K562 (cell line): ENCODE data around the gene DOLPP1. TPM values are rescaled to one million over a fixed set of nuclear protein-coding genes. Genes with fewer than 3 reads are reported as not detected.
"Not testable (repeated sequence)": the region's sequence is repeated elsewhere in the genome, so short reads cannot be mapped to it uniquely, and the experiment has no call there.

Experiments used
- ARID2 ChIP-seq: fragments of 450-650 bp; IDR thresholded peaks from 2 replicates; pipeline ENCODE4 v1.6.1; 2017; ENCODE audit warnings: antibody characterized with exemption, mild to moderate bottlenecking
- BCOR ChIP-seq: fragments of 450-650 bp; IDR thresholded peaks from 2 replicates; pipeline ENCODE4 v1.6.1; 2016
- BRD9 ChIP-seq: fragments of 450-650 bp; IDR thresholded peaks from 2 replicates; pipeline ENCODE4 v1.6.1; 2018; ENCODE audit warnings: low read depth; ENCODE audit not compliant: partially characterized antibody
- YY1 ChIP-seq, 3 experiments: IDR thresholded peaks; 2 replicates each; pipeline ENCODE4 v1.6.1; 2011; ENCODE audit warnings: low read length in 2 of 3, mild to moderate bottlenecking in 2 of 3, moderate library complexity in 2 of 3, borderline replicate concordance in 1 of 3, control low read depth in 1 of 3, low read depth in 1 of 3; ENCODE audit not compliant: insufficient read depth in 3 of 3, insufficient replicate concordance in 2 of 3, control insufficient read depth in 1 of 3, insufficient read length in 1 of 3; ENCODE audit errors: extremely low read depth in 1 of 3
- ZBTB17 ChIP-seq: fragments of 450-650 bp; formaldehyde crosslinking; IDR thresholded peaks from 2 replicates; pipeline ENCODE4 v1.4.0; 2020; ENCODE audit warnings: mild to moderate bottlenecking
- polyA plus RNA-seq, 8 experiments: library from polyadenylated mRNA; depleted of rRNA in 4 of 8; stranded (reverse) in 5 of 8; unstranded in 3 of 8; fragments of >200 nt; fragmentation: Nextera tagmentation in 2 of 8; fragmentation: Illumina TruSeq in 1 of 8; extraction: Ambion mirVana in 2 of 8; extraction: Trizol in 1 of 8; gene quantifications; 2 replicates each; pipeline versions ENCODE4 v1.2.1 to v1.2.3, GENCODE V29; 2011 to 2014; ENCODE audit warnings: inconsistent platforms in 1 of 8, missing spikeins in 1 of 8
- total RNA-seq, 7 experiments: library from RNA; depleted of rRNA in 6 of 7; stranded (reverse); fragments of >200 nt in 6 of 7; fragmentation: Illumina TruSeq in 2 of 7; extraction: Trizol in 2 of 7; gene quantifications; 2 replicates each; pipeline versions ENCODE4 v1.2.1 to v1.2.3, GENCODE V29; 2011 to 2021; ENCODE audit warnings: low replicate concordance in 1 of 7
- TF ChIP-seq, protein P1 (sequence below): fragments of 450-650 bp; IDR thresholded peaks from 2 replicates; pipeline ENCODE4 v1.6.1; 2016; ENCODE audit warnings: low read depth, mild to moderate bottlenecking, moderate library complexity
- TF ChIP-seq, protein P2 (sequence below): fragments of 450-650 bp; formaldehyde crosslinking; IDR thresholded peaks from 2 replicates; pipeline ENCODE4 v1.4.0; 2020; ENCODE audit warnings: mild to moderate bottlenecking
- TF ChIP-seq, protein P3 (sequence below), 2 experiments: fragments of 250-450 bp in 1 of 2; fragments of 450-650 bp in 1 of 2; sonication (Bioruptor Pico) in 1 of 2; IDR thresholded peaks; 2 replicates each; pipeline versions ENCODE4 v1.6.1 to v1.8.0; 2016 to 2021; ENCODE audit warnings: mild to moderate bottlenecking in 2 of 2, moderate library complexity in 2 of 2, missing compliant biosample characterization in 1 of 2, missing genetic modification characterization in 1 of 2
- TF ChIP-seq, protein P4 (sequence below): fragments of 450-650 bp; IDR thresholded peaks from 2 replicates; pipeline ENCODE4 v1.6.1; 2017; ENCODE audit warnings: antibody characterized with exemption, mild to moderate bottlenecking
- TF ChIP-seq, protein P5 (sequence below): fragments of 450-650 bp; IDR thresholded peaks from 2 replicates; pipeline ENCODE4 v1.6.1; 2016; ENCODE audit warnings: borderline replicate concordance

DOLPP1 gene
- total and polyA plus RNA-seq, 9 of the 15 experiments (the other 6 are each of a cell fraction or from before 2014, with no cell fraction given), result 3.0 to 39.8 (median 30.5) TPM

DNA sequence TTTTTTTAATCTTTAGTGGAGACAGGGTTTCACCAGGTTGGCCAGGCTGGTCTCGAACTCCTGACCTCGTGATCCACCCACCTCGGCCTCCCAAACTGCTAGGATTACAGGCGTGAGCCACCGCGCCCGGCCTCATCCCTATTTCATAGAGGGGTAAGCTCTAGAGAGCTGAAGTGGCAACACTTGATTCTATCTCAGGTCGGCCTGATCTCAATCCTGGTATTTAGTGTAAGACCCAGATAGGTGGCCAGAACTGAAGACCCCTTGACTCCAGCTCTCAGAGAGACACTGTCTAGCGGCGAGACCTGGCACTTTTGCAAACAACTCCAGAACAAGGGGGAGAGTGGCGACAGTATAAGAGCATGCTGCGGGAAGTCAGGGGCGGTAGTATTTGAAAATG, 45.1 kb upstream of the DOLPP1 start (continued):
- TF ChIP-seq, protein P1, sequence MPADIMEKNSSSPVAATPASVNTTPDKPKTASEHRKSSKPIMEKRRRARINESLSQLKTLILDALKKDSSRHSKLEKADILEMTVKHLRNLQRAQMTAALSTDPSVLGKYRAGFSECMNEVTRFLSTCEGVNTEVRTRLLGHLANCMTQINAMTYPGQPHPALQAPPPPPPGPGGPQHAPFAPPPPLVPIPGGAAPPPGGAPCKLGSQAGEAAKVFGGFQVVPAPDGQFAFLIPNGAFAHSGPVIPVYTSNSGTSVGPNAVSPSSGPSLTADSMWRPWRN, result 0 out of 2 replicates have a peak, but pooled peaks have one; percentile 8
- TF ChIP-seq BCOR (peak; percentile 85), BRD9 (peak; percentile 64), ZBTB17 (CRISPR knock-in tag) (0 out of 2 replicates have a peak, but pooled peaks have one; percentile 14), YY1 (IDR thresholded peaks at IDR 0.05; ENCODE audit: borderline replicate concordance in 1 of 3, control insufficient read depth in 1 of 3, extremely low read depth in 1 of 3, insufficient read depth in 3 of 3, insufficient read length in 1 of 3, insufficient replicate concordance in 2 of 3, low read depth in 1 of 3, low read length in 2 of 3) (peak in 1 of 3 experiments; percentile 27), ARID2 (0 out of 2 replicates have a peak, but pooled peaks have one; percentile 20)
- TF ChIP-seq, protein P2, sequence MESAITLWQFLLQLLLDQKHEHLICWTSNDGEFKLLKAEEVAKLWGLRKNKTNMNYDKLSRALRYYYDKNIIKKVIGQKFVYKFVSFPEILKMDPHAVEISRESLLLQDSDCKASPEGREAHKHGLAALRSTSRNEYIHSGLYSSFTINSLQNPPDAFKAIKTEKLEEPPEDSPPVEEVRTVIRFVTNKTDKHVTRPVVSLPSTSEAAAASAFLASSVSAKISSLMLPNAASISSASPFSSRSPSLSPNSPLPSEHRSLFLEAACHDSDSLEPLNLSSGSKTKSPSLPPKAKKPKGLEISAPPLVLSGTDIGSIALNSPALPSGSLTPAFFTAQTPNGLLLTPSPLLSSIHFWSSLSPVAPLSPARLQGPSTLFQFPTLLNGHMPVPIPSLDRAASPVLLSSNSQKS (CRISPR knock-in tag), result 0 out of 2 replicates have a peak, but pooled peaks have one; percentile 30
- TF ChIP-seq, protein P3, sequence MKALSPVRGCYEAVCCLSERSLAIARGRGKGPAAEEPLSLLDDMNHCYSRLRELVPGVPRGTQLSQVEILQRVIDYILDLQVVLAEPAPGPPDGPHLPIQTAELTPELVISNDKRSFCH (CRISPR knock-in tag; IDR thresholded peaks at IDR 0.05), result not testable (repeated sequence)
- TF ChIP-seq, protein P3 (tag; IDR thresholded peaks at IDR 0.05), result peak; percentile 17; the same call in 1 of the 2 replicates
- TF ChIP-seq, protein P4, sequence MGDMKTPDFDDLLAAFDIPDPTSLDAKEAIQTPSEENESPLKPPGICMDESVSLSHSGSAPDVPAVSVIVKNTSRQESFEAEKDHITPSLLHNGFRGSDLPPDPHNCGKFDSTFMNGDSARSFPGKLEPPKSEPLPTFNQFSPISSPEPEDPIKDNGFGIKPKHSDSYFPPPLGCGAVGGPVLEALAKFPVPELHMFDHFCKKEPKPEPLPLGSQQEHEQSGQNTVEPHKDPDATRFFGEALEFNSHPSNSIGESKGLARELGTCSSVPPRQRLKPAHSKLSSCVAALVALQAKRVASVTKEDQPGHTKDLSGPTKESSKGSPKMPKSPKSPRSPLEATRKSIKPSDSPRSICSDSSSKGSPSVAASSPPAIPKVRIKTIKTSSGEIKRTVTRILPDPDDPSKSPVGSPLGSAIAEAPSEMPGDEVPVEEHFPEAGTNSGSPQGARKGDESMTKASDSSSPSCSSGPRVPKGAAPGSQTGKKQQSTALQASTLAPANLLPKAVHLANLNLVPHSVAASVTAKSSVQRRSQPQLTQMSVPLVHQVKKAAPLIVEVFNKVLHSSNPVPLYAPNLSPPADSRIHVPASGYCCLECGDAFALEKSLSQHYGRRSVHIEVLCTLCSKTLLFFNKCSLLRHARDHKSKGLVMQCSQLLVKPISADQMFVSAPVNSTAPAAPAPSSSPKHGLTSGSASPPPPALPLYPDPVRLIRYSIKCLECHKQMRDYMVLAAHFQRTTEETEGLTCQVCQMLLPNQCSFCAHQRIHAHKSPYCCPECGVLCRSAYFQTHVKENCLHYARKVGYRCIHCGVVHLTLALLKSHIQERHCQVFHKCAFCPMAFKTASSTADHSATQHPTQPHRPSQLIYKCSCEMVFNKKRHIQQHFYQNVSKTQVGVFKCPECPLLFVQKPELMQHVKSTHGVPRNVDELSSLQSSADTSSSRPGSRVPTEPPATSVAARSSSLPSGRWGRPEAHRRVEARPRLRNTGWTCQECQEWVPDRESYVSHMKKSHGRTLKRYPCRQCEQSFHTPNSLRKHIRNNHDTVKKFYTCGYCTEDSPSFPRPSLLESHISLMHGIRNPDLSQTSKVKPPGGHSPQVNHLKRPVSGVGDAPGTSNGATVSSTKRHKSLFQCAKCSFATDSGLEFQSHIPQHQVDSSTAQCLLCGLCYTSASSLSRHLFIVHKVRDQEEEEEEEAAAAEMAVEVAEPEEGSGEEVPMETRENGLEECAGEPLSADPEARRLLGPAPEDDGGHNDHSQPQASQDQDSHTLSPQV, result peak; percentile 58; the same call in 1 of the 2 replicates
- TF ChIP-seq, protein P5, sequence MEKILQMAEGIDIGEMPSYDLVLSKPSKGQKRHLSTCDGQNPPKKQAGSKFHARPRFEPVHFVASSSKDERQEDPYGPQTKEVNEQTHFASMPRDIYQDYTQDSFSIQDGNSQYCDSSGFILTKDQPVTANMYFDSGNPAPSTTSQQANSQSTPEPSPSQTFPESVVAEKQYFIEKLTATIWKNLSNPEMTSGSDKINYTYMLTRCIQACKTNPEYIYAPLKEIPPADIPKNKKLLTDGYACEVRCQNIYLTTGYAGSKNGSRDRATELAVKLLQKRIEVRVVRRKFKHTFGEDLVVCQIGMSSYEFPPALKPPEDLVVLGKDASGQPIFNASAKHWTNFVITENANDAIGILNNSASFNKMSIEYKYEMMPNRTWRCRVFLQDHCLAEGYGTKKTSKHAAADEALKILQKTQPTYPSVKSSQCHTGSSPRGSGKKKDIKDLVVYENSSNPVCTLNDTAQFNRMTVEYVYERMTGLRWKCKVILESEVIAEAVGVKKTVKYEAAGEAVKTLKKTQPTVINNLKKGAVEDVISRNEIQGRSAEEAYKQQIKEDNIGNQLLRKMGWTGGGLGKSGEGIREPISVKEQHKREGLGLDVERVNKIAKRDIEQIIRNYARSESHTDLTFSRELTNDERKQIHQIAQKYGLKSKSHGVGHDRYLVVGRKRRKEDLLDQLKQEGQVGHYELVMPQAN, result peak; percentile 32; the same call in 1 of the 2 replicates
